Stimulated activated CD8-positive, alpha-beta memory T cell treated with anti-CD3 and anti-CD28 coated beads, Interleukin-4, amount 100 ng/mL, for 24 hours (primary cell): ENCODE results near the gene MOB3A.
"Not testable (repeated sequence)": the region's sequence is repeated elsewhere in the genome, so short reads cannot be mapped to it uniquely, and the experiment has no call there.

Experiments used
- DNase-seq: peaks from one replicate; pipeline ENCODE4 v3.0.0-alpha.2; 2020; ENCODE audit warnings: low read depth

Gene MOB3A

DNA sequence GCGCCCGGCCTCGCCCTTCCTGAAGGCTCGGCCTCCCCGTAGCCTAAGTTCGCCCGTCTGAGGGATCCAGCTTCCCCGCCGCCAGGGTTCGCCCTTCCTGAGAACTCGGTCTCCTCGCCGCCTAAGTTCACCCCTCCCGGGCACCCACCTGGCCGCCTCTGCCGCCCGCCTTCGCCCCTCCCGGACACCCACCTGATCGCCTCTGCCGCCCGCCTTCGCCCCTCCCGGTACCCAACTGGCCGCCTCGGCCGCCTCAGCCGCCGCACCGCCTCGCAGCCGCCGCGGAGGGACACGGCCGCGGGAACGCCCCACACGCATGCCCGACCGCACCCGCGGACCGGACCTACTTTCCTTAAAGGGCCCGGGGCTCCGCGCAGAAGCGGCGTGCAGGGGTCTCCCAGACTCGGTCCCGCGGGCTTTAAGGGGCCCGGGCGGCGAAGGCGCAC is at the start of gene MOB3A:
Gene MOB3A (minus strand): TSS at position 293 of the 446 bp plus-strand sequence. CDS start 17,766 bp downstream, outside the sequence.
- DNase-seq = peak; percentile 81

DNA sequence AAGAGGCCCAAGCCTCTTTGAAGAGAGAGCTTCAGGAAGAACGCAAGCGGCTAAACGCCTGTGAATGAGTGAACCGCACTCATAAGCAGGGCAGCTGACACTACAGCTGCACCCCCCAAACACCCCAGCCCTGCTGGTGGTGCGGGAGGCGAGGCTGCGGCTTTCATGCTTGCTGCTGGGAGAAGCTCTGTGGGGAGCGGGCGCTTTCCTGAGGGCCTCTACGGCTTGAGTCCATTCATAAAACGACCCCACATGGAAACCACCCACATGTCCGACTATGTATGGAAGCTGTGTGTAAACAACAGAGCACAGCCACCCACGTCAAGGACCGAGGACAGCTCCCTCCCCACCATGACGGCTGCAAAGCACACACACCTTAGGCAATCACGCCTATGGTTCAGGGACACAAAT is 49.7 kb upstream of the MOB3A start:
- DNase-seq = no peak

DNA sequence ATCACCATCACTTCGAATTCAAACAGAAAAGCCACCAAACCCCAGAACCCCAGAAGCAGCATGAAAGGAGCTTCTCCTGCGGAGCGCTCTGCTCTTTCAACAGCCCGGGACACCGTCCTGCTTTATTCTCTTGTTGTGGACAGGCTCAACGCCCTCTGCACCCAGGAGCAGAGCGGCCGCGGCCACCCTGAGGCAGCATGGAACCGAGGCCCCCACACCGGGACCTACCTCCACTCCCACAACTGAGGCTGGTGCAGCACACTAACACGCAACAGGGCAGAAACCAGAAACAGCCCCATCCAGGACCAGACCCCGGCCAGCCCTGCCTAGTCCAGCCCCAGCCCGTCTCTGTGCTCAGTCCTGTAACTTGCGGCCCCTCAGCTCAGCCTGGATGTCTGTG is 48.1 kb upstream of the MOB3A start:
- no peak for DNase-seq

DNA sequence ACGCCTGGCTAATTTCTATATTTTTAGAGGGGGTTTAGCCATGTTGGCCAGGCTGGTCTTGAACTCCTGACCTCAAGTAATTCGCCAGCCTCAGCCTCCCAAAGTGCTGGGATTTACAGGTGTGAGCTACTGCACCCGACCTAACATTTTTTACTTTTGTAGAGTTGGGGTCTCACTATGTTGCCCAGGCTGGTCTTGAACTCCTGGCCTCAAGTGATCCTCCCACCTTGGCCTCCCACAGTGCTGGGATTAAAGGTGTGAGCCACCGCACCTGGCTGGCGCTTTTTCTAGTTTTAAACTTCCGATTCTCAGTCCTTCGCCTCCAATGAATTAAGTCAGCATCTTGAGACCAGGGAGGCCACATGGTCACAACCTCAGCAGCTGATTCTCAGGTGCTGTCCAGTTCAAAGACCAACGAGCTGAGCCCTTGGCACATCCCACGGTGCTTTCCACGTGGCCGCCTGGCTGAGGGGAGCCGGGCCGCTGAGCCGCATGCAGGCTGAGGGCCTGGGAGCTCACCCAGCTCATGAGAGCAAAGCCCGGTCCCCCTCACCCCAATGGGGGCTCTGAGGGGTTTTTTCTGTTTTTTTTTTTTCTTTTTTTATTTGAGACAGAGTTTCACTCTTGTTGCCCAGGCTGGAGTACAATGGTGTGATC is 46.2 kb upstream of the MOB3A start:
- no peak for DNase-seq

DNA sequence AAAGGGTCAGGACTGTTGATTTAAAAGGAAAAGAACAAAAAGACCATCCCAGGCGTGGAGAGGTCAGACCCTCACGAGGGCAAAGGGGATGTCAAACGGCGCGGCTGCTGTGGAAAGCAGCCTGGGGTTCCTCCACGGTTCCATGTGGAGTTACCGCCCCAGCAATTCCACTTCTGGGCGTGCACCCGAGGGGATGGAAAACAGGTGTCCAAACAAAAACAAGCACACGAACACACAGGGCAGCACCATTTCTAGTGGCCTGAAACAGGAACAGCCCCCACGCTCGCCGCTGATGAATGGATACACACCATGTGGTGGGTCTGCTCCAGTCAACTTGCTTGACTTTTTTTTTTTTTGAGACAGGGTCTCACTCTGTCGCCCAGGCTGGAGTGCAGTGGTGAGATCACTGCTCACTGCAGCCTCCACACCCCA is 44.0 kb upstream of the MOB3A start:
- DNase-seq = no peak

DNA sequence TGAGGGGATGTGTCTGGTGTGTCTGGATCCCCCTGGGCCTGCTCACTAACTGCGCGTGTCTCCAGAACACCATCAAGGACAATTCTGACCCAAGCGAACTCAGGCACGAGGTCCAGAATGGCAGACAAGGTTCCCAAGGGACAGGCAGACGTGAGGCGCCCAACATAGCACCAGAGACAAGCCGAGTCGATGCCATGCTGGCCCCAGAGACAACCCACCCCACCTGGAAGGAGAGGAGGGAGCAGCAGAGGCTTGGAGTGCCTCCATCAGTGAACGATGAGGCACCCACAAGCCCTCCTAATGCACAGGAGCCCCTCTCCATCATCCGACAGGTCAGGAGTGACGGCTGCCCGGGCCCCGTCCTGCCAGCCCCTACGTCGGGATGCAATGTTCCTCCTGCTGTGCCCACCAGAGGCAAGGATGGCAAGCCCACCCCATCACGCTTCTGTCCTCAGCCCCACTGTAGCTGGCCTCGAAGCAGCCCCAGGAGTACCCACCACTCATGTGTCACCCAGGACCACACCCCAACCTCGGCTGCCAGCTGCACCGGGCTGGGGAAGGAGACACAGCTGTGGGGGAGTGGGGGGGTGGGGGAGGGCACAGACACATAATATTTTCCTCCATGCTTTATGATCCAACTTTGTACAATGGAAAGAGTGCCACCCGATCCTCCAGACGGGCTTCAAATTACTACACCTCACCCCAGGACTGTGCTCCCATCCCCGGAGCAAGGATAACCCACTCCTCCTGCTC is 43.4 kb upstream of the MOB3A start:
- no peak for DNase-seq

DNA sequence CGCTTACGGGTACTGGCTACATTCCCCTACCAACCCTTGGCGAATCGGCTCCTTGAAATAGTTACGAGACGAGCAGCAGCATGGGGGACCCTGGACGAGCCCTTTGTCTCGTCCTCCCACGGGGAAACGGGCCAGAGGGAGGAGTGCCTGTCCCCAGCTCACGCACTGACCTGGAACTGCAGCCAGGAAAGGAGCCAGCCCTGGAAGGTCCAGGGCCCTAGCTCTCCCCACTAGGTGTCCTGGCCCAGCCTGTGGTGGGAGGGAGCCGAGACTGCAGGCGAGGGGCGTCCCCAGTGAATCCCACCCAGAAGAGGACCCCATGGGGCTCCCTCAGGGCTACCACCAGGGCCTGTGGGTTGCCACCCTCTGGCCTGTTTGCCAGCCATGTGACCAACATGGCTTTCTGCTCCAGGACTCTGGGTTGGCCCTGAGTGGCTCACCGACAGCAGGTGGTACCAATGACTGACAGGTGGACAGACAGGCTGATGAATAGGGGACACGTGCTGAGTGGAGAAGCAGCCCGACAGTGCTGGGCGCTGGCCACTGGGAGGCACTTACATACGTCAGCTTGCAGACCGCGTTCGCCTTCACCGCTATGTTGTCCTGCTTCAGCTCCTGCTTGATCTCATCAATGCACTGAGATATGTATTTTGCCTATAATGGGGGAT is 42.1 kb upstream of the MOB3A start:
- DNase-seq = no peak

DNA sequence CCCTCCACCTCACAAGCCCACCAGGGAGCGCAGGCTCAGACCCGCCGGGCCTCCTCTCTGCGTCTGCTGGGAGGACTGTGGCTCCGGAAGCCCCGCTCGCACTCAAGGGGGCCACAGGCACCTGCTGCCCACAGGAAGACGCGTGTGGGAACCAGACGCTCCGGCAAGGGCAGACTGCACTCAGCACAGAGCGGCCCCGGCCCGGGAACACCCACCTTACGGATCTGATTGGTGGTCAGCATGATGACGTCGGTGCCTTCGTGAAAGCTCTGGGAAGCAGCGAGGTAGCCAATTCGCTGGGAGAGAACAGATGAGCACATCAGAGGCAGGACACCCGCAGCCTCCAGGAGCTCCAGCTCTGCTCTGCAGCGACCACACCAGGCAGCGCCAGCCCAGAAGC is 40.7 kb upstream of the MOB3A start:
- no peak for DNase-seq

DNA sequence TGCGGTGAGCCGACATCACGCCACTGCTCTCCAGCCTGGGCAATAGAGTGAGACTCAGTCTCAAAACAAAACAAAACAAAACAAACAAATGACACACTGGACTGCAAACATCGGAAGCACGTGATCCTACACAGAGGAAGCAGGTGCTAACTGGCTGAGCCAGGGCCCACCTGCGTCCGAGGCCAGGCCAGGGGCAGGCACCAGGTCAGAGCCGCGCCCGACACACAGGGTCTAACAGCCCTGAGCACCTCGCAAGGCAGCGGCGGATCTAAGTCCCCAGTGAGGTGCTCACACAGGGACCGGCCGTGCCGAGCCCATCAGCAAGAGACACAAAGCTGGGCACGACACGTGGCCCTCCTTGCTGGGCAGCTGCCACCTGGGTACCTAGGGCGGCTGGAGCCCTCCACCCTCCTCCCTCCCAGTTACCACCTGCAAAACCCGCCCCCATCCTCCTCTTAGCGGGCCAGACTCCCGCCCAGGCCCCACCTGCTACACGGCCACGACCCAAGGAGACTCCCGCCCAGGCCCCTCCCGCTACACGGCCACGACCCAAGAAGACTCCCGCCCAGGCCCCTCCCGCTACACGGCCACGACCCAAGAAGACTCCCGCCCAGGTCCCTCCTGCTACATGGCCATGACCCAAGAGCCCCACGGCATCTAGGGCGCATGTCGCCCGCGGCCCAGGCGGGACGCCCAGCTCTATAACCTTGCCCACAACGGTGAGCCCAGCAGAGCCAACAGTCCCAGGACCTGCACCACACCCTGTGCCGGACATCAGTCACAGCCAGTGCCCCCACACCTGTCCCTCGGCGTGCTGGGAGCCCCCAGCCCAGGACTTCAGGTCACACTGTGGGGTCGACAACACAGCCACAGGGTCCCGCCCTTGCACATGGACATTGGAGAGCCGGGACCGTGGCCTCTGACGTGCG is 39.6 kb upstream of the MOB3A start:
- no peak for DNase-seq

DNA sequence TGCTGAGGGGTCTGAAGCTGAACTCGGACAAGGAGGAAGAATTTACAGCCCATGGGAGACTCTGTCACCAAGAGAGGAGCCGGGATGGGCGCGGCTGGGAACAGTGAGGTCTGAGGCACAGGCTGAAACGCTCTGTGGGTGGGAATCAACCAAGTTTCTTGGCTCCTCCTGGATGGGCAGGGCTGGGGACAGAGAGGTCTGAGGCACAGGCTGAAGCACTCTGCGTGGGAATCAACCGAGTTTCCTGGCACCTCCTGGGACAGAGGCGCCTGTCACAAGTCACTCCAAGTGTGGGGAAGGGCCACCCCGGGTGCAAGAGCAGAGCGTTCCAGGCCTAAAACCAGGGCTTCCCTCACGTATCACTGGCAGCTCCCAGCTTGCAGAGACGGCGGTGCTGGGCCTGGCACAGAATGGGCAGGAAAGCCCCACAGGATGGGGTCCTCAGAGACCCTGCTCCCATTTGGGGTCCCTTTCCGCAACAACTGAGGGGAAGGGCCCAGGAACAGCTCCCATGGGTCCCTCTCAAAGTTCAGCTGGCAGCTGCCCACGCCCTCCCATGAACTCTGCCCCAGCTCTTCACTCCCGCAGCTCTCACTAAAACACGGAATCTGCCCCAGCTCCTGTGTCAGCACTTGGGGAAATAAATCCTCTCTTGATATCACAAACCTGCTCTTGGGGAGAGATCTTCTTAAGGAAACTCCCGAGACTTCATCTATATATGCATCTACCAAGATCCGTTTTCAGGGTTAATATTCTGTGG is 36.8 kb upstream of the MOB3A start:
- DNase-seq = no peak

DNA sequence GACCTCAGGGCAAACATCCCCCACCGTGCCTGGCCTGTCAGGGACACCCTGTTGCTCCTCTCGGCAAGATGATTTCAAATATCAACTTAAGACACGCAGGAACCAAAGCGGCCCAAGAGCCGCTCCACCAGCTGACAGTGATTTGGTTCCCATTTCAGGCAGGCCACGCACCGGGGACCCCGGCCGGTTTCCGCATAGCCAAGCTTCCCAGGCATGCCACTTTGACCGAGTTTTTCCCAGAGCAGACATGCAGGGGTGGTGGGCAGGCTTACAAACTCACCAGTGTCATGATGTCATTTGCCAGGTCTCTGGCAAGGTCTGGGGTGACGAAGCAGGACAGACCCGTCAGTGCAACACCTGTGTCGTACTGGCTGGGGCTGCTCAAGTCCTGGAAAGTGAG is 36.1 kb upstream of the MOB3A start:
- no peak for DNase-seq

DNA sequence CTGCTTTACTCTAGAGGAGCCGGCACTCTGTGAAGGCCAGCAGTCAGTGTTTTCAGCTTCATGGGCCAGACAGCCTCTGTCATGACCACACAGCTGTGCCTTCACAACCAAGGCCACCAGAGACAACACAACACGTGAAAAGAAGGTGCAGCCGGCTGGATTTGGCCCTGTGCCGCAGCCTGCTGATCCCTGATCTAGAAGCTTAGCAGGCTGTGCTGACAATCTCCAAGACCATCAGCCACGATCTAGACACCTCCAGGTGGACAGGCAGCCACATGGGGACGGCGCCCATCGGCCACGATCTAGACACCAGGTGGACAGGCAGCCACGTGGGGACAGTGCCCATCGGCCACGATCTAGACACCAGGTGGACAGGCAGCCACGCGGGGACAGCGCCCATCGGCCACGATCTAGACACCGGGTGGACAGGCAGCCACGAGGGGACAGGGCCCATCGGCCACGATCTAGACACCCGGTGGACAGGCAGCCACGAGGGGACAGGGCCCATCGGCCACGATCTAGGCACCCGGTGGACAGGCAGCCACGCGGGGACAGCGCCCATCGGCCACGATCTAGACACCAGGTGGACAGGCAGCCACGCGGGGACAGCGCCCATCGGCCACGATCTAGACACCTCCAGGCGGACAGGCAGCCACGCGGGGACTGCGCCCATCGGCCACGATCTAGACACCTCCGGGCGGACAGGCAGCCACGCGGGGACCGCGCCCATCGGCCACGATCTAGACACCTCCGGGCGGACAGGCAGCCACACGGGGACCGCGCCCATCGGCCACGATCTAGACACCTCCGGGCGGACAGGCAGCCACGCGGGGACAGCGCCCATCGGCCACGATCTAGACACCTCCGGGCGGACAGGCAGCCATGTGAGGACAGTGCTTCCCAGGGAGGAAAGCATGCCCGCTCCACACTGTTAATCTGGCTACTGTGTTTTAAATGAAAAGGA is 35.2 kb upstream of the MOB3A start:
- not testable (repeated sequence) for DNase-seq

DNA sequence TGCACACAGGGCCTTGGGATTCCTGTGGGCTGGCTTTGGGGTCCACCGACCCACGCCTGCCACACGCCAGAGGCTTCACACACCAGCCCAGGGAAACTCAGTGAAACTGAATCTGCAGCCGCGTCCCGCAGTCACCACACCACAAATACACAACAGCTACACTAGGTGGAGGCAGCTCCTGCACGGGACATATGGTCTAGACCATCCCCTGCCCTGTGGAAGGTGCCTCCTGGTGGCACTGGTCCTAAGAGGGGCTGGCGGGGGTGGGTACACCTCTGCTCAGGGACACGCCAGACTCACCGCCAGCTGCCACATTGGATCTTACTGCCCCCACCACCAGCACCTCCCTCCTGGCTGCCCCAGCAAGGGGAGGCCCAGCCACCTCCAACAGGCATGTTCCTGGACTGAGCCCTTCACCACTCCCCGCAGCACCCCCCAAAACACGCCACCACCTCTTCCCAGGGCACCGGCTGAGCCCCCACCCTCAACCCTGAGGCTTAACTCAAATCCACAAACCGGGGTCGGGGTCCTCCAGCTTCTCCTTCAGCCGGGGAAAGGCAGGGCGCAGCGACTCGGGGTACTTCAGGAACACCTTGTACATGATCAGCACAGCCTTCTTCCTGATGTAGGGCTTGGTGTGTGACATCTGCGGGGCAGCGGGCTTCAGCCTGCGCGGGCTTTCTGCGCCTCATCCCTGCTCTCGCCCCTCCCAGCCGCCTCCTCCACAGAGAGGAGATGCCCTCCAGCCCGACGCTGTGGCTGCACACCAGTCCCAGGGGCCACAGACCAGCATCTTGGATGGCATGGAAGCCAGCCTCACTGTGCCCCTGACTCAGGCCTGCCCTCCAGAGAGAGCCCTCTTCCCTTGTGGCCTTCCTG is 34.0 kb upstream of the MOB3A start:
- no peak for DNase-seq

DNA sequence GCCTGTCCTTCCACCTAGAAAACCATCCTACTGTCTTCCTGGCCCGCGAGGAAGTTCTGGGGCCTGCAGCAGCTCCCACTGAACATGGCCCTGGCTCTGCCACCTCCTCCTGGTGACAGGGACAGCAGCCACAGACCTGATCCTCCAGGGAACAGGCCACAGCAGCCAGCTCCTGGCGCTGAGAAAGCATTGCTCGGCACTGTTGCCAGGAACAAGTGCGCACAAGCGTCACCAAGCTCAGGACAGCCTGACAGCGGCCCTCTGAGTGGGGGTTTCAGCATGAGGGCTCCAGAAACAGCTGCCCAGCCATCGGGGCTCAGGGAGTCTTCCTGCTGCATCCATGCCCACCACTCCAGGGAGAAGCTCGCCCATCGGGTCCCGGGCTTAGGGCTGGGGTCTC is 33.4 kb upstream of the MOB3A start:
- DNase-seq = no peak

DNA sequence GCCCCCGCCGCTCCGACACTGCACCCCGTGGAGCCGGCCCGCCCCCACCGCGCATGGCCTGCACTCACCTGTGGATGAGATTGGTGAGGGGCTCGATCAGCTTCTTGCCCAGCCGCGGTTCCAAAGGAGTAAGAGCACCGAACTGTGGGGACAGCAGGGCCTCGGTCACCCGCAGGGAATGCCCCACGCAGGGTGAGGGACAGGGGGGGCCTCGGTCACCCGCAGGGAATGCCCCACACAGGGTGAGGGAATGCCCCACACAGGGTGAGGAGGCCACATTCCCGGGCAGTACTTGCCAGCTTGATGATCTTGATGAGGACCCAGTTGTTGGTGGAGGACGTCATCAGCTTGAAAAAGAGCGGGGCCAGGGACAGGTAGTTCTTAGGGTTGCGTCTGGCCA is 32.9 kb upstream of the MOB3A start:
- DNase-seq = no peak

DNA sequence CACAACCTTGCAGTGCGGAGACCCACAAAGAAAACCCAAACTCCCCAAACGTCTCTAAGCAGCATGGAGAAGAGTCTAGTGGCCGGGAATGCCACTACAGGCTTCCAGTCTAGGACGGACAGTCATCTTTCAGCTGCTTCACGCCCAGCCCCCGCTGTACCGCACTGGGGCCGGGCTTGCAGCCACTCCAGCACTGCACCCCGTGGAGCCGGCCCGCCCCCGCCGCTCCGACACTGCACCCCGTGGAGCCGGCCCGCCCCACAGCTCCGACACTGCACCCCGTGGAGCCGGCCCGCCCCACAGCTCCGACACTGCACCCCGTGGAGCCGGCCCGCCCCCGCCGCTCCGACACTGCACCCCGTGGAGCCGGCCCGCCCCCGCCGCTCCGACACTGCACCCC is 32.1 kb upstream of the MOB3A start:
- not testable (repeated sequence) for DNase-seq

DNA sequence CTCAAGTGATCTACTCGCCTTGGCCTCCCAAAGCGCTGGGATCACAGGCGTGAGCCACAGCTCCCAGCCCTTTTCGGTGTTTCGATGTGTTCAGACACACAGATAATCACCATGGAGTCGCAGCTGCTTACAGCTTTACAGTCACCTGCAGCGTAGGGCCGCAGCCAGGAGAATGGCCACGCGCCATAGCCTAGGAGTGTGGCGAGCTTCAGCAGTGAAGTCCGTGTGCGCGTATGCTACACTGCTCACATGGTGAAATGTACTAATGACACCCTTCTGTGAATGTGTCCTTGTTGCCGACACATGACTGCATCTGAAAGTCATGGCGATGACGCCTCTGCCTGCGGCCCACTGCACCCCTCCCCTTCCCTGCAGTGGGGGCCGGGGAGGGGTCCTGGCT is 31.6 kb upstream of the MOB3A start:
- DNase-seq = no peak

DNA sequence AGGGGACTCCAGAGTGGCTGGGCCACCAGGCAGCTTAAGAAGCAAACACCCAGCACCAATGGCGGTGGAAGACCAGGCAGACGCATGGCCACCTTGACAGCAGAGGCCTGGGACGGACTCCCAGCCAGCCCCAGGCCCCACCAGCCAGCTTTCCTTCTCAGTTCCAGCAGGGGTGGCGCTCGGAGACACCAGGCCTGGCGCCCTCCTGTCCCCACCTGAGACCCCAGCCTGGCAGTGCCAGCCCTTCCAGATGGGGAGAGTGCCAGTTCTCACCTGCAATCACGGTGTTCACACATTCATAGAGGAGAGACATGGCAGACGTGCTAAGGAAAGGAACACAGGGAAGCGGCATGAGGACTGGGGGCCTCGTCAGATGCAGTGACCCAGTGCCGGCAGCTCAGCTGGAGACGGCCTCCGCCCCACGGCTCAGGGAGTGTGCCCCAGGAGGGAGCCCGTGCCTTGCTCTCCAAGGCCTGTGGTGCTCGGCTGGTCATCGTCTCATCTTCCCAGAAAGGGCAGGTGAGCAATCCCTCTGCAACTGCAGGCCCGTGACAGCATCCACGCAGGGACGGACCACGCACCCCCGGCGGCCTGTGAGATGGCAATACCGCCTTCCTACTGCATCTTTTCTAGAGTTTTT is 30.9 kb upstream of the MOB3A start:
- no peak for DNase-seq
